Suprapubic skin (tissue), 4 donors: ENCODE results near the gene MC4R. TPM values are rescaled to one million over a fixed set of nuclear protein-coding genes. Genes with fewer than 3 reads are reported as not detected.

Source experiments
- DNase-seq, 2 donors: peaks; one replicate each; pipeline ENCODE4 v3.0.0-alpha.2; 2019; ENCODE audit warnings: low spot score in 2 of 2
- H3K27ac ChIP-seq: fragments of 200-600 bp; sonication (generic); one replicate; pipeline ENCODE4 v1.5.1; 2019
- H3K27me3 ChIP-seq: fragments of 200-600 bp; sonication (generic); one replicate; pipeline ENCODE4 v1.5.1; 2019
- H3K36me3 ChIP-seq: fragments of 200-600 bp; sonication (generic); one replicate; pipeline ENCODE4 v1.5.1; 2019
- H3K4me1 ChIP-seq: fragments of 200-600 bp; sonication (generic); one replicate; pipeline ENCODE4 v1.5.1; 2019
- H3K4me3 ChIP-seq: fragments of 200-600 bp; sonication (generic); one replicate; pipeline ENCODE4 v1.5.1; 2019; ENCODE audit warnings: mild to moderate bottlenecking
- H3K9me3 ChIP-seq: fragments of 200-600 bp; sonication (generic); one replicate; pipeline ENCODE4 v1.5.1; 2019
- CTCF ChIP-seq, 2 donors: fragments of 200-600 bp in 1 of 2; fragments of 450-650 bp in 1 of 2; sonication (generic) in 1 of 2; IDR thresholded peaks; one replicate each; pipeline ENCODE4 v1.5.1; 2016 to 2019; ENCODE audit warnings: antibody characterized with exemption in 2 of 2, mild to moderate bottlenecking in 1 of 2, moderate library complexity in 1 of 2
- EP300 ChIP-seq: sonication (generic); formaldehyde crosslinking; IDR thresholded peaks from one replicate; pipeline ENCODE4 v1.6.1; 2017; ENCODE audit warnings: antibody characterized with exemption
- POLR2A ChIP-seq, 2 donors: fragments of 450-650 bp; IDR thresholded peaks; one replicate each; pipeline ENCODE4 v1.6.1; 2017; ENCODE audit warnings: antibody characterized with exemption in 2 of 2, mild to moderate bottlenecking in 2 of 2, moderate library complexity in 2 of 2
- POLR2AphosphoS5 ChIP-seq, 3 donors: sonication (generic); formaldehyde crosslinking; IDR thresholded peaks; one replicate each; pipeline ENCODE4 v1.6.1; 2017; ENCODE audit warnings: antibody characterized with exemption in 3 of 3
- WGBS: methylation state at CpG from one replicate; pipeline ENCODE4 v1.1.5; 2018; 5-methylcytosine and 5-hydroxymethylcytosine counted together
- total RNA-seq, 4 donors: library from RNA; depleted of rRNA; stranded (reverse); fragments of >200 nt; gene quantifications; one replicate each; pipeline ENCODE4 v1.1.0, GENCODE V29; 2016

The MC4R gene
- total RNA-seq, 4 donors from 2014 or later, result not detected

DNA sequence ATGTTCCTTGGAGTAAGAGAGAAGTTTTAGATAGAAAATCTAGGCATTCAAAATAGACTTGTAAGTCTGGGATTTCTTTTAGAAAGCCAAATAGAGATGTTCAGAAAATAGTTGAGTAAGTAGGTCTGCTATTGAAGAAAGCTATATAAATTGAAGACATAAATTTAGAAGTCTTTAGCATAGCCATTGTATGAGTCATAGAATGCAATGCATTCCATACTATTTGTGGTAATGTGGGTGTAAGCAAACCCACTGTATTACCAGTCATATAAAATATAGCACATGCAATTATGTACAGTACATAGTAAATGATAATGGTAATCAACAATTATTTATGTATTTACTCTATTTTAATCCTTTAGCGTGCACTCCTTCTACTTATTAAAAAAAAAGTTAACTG lies 14.1 kb downstream of the MC4R start:
- TF ChIP-seq EP300, result no peak
- TF ChIP-seq POLR2A (IDR thresholded peaks at IDR 0.05), result no peak
- TF ChIP-seq CTCF (IDR thresholded peaks at IDR 0.05), result no peak
- no peak for TF ChIP-seq POLR2AphosphoS5 (IDR thresholded peaks at IDR 0.05)
- Histone ChIP-seq H3K9me3 (no peaks in the 10 kb centered on the region), H3K4me1 (no peaks in the 10 kb centered on the region), H3K27me3 (no peaks in the 10 kb centered on the region), H3K27ac (no peak overlapping the region), H3K4me3 (no peak overlapping the region), H3K36me3 (no peaks in the 10 kb centered on the region)
- DNase-seq, result no peak
- WGBS, result 49% methylated on average over 1 of the region's 1 CpG

GRCh38 chr18:60350941-60351340 lies 21.6 kb downstream of the MC4R start:
- Histone ChIP-seq H3K36me3 (no peaks in the 10 kb centered on the region), H3K4me3 (no peak overlapping the region), H3K4me1 (no peaks in the 10 kb centered on the region), H3K27me3 (no peaks in the 10 kb centered on the region), H3K9me3 (no peaks in the 10 kb centered on the region), H3K27ac (no peak overlapping the region)
- TF ChIP-seq CTCF (IDR thresholded peaks at IDR 0.05) (no peak), EP300 (no peak), POLR2A (IDR thresholded peaks at IDR 0.05) (no peak), POLR2AphosphoS5 (IDR thresholded peaks at IDR 0.05) (no peak)
- WGBS, result 64% methylated on average over 3 of the region's 3 CpGs
- no peak for DNase-seq

DNA sequence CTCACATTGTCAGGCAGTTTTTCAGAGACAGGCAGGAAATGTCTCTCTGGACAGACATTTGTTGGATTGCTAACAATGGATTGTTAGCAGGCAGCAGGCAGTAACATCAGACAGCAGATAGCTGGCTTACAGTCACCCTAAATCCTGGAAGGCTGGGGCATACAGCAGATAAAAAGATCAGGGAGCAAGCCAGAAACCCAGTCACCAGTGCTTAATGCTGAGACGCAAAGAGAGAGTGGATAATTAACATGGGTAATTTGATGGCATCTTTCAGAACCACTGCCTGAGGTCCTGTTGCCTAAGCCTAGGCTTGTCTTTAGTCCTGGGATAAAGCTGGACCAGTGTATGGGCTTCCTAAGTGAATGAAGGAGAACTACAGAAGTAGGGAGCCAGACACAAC lies 22.4 kb downstream of the MC4R start:
- no peak for DNase-seq
- Histone ChIP-seq H3K9me3 (no peaks in the 10 kb centered on the region), H3K4me3 (no peak overlapping the region), H3K36me3 (no peaks in the 10 kb centered on the region), H3K27me3 (no peaks in the 10 kb centered on the region), H3K4me1 (no peaks in the 10 kb centered on the region), H3K27ac (no peak overlapping the region)
- TF ChIP-seq POLR2A (IDR thresholded peaks at IDR 0.05) (no peak), EP300 (no peak), CTCF (IDR thresholded peaks at IDR 0.05) (no peak), POLR2AphosphoS5 (IDR thresholded peaks at IDR 0.05) (no peak)
- whole genome bisulfite sequencing, result 57% methylated on average over 1 of the region's 1 CpG

- Histone ChIP-seq H3K9me3 (no peaks in the 10 kb centered on the region), H3K27ac (no peak overlapping the region), H3K27me3 (no peaks in the 10 kb centered on the region), H3K4me3 (no peak overlapping the region), H3K36me3 (no peaks in the 10 kb centered on the region), H3K4me1 (no peaks in the 10 kb centered on the region)
- DNase-seq, result no peak
- WGBS, result 93% methylated on average over 4 of the region's 4 CpGs
- TF ChIP-seq POLR2A (IDR thresholded peaks at IDR 0.05), result no peak
- no peak for TF ChIP-seq CTCF (IDR thresholded peaks at IDR 0.05)
- no peak for TF ChIP-seq POLR2AphosphoS5 (IDR thresholded peaks at IDR 0.05)
- no peak for TF ChIP-seq EP300
Measured at GRCh38 chr18:60347526-60348045, 25.0 kb downstream of the MC4R start.

GRCh38 chr18:60339018-60339417 lies 33.6 kb downstream of the MC4R start:
- 56% methylated on average over 1 of the region's 1 CpG for WGBS

More at GRCh38 chr18:60339018-60339417, 33.6 kb downstream of the MC4R start:
- Histone ChIP-seq H3K27ac (no peak overlapping the region), H3K36me3 (no peaks in the 10 kb centered on the region), H3K9me3 (no peaks in the 10 kb centered on the region), H3K27me3 (no peaks in the 10 kb centered on the region), H3K4me1 (no peaks in the 10 kb centered on the region), H3K4me3 (no peak overlapping the region)
- DNase-seq, result no peak
- no peak for TF ChIP-seq CTCF (IDR thresholded peaks at IDR 0.05)
